Caco-2 (cell line): ENCODE measurements around the gene GRB10. TPM values are rescaled to one million over a fixed set of nuclear protein-coding genes. Genes with fewer than 3 reads are reported as not detected.

Experiments
- BruUV-seq: library from RNA; stranded (reverse); fragments of 400-500 nt; replicated peaks from 2 replicates; lab custom pipeline; 2021; lab: Mats Ljungman, UMichigan
- CTCF ChIA-PET: fragments of 300-600 bp; sonication (Branson Sonifier 250); formaldehyde crosslinking; loops from one replicate; lab custom pipeline; 2022; ENCODE audit warnings: antibody characterized with exemption; lab: Charles Lee
- POLR2A ChIA-PET: fragments of 300-600 bp; sonication (Branson Sonifier 250); formaldehyde crosslinking; loops from one replicate; lab custom pipeline; 2022; ENCODE audit warnings: antibody characterized with exemption; lab: Charles Lee
- DNase-seq, 2 experiments: peaks; one replicate each; pipeline versions ENCODE4 v3.0.0 to v3.0.0-alpha.2; 2020 to 2022
- H3K27me3 ChIP-seq: replicated peaks from 2 replicates; pipeline ENCODE4 v1.6.0; 2011; ENCODE audit warnings: low read length; ENCODE audit not compliant: control insufficient read depth, insufficient read depth
- H3K36me3 ChIP-seq: 2 replicates; pipeline ENCODE4 v1.5.1; 2011; ENCODE audit warnings: low read length; ENCODE audit not compliant: control insufficient read depth, insufficient read depth
- H3K4me1 ChIP-seq: fragments of 250-450 bp; sonication (Bioruptor Pico); 2 replicates; pipeline ENCODE4 v1.5.1; 2020; ENCODE audit warnings: mild to moderate bottlenecking
- H3K4me3 ChIP-seq: 2 replicates; pipeline ENCODE4 v1.5.1; 2011; ENCODE audit warnings: low read depth, mild to moderate bottlenecking, control low read depth, low read length
- H3K9me3 ChIP-seq: fragments of 250-450 bp; sonication (Bioruptor Pico); 2 replicates; pipeline ENCODE4 v1.5.1; 2020; ENCODE audit warnings: mild to moderate bottlenecking, moderate library complexity
- H3K27ac Mint-ChIP-seq: one replicate; pipeline ENCODE4 v1.8.0; 2022; ENCODE audit warnings: mixed read lengths; ENCODE audit not compliant: unreplicated experiment
- H3K27me3 Mint-ChIP-seq: one replicate; pipeline ENCODE4 v1.8.0; 2022; ENCODE audit warnings: mixed read lengths; ENCODE audit not compliant: insufficient read depth, unreplicated experiment
- H3K36me3 Mint-ChIP-seq: one replicate; pipeline ENCODE4 v1.8.0; 2022; ENCODE audit warnings: mild to moderate bottlenecking, mixed read lengths; ENCODE audit not compliant: insufficient read depth, unreplicated experiment
- H3K4me1 Mint-ChIP-seq: one replicate; pipeline ENCODE4 v1.8.0; 2022; ENCODE audit warnings: low read depth, mixed read lengths; ENCODE audit not compliant: unreplicated experiment
- H3K4me3 Mint-ChIP-seq: one replicate; pipeline ENCODE4 v1.8.0; 2022; ENCODE audit warnings: mild to moderate bottlenecking, moderate library complexity, mixed read lengths; ENCODE audit not compliant: unreplicated experiment
- H3K9me3 Mint-ChIP-seq: one replicate; pipeline ENCODE4 v1.8.0; 2022; ENCODE audit warnings: mixed read lengths; ENCODE audit not compliant: unreplicated experiment
- CTCF ChIP-seq, 2 experiments: fragments of 200-600 bp in 1 of 2; IDR thresholded peaks; 1 replicate in 1 of 2; 2 replicates in 1 of 2; pipeline versions ENCODE4 v1.5.1 to v1.8.0; 2011 to 2022; ENCODE audit warnings: antibody characterized with exemption in 1 of 2, control low read depth in 1 of 2, inconsistent platforms in 1 of 2, low read depth in 1 of 2, low read length in 1 of 2, mild to moderate bottlenecking in 1 of 2, moderate library complexity in 1 of 2; ENCODE audit not compliant: insufficient read depth in 1 of 2, severe bottlenecking in 1 of 2, unreplicated experiment in 1 of 2
- intact Hi-C: fragments of 100-400 bp; cut with micrococcal nuclease; formaldehyde crosslinking; loops from one replicate; pipeline ENCODE4 v1.10.0; 2022; ENCODE audit not compliant: unreplicated experiment
- total RNA-seq: library from RNA; stranded (reverse); gene quantifications from 2 replicates; pipeline ENCODE4 v1.2.3, GENCODE V29; 2022

Gene GRB10
- total RNA-seq, 1 experiment from 2014 or later: 79.3 TPM

GRCh38 chr7:50612704-50613103 is 170.0 kb downstream of the GRB10 start:
- TF ChIP-seq CTCF (IDR thresholded peaks at IDR 0.05; ENCODE audit: insufficient read depth in 1 of 2, low read depth in 1 of 2, low read length in 1 of 2, severe bottlenecking in 1 of 2, unreplicated experiment in 1 of 2): no peak
- Mint-ChIP-seq H3K27ac (no peak overlapping the region), H3K27me3 (no peaks in the 10 kb centered on the region), H3K4me3 (no peak overlapping the region), H3K9me3 (no peaks in the 10 kb centered on the region), H3K4me1 (peaks cover 13% of the 10 kb centered on the region), H3K36me3 (peaks cover 34% of the 10 kb centered on the region)
- peaks cover 9% of the 10 kb centered on the region for H3K4me1 ChIP-seq
- ChIA-PET POLR2A (no interaction called here), CTCF (no interaction called here)
- no peak overlapping the region for H3K4me3 ChIP-seq
- DNase-seq: no peak
- peaks cover 3% of the 10 kb centered on the region; the same call in 1 of the 2 replicates for H3K36me3 ChIP-seq
- BruUV-seq: no TSS peak
- no peaks in the 10 kb centered on the region for H3K27me3 ChIP-seq
- intact Hi-C loops: no loop called here
- no peaks in the 10 kb centered on the region for H3K9me3 ChIP-seq

- Histone ChIP-seq H3K27me3 (no peaks in the 10 kb centered on the region), H3K4me3 (no peak overlapping the region), H3K36me3 (peaks cover 2% of the 10 kb centered on the region; the same call in 1 of the 2 replicates), H3K9me3 (no peaks in the 10 kb centered on the region), H3K4me1 (peaks cover 9% of the 10 kb centered on the region)
- Mint-ChIP-seq H3K27me3 (no peaks in the 10 kb centered on the region), H3K4me1 (peaks cover 13% of the 10 kb centered on the region), H3K4me3 (no peak overlapping the region), H3K9me3 (no peaks in the 10 kb centered on the region), H3K27ac (no peak overlapping the region), H3K36me3 (peaks cover 33% of the 10 kb centered on the region)
- intact Hi-C loops: loop anchor here (1.0 kb wide), 1 partner anchor 142 kb away; no protein-coding TSS in a partner anchor
- no peak for TF ChIP-seq CTCF (IDR thresholded peaks at IDR 0.05; ENCODE audit: insufficient read depth in 1 of 2, low read depth in 1 of 2, low read length in 1 of 2, severe bottlenecking in 1 of 2, unreplicated experiment in 1 of 2)
- DNase-seq: no peak
- CTCF ChIA-PET: interaction anchor here (0.6 kb wide), 1 partner anchor 80 kb away, joined by 3 read pairs; no protein-coding TSS in a partner anchor
- POLR2A ChIA-PET: no interaction called here
- BruUV-seq: TSS peak; percentile 19
Measured at GRCh38 chr7:50610521-50611277, 172.0 kb downstream of the GRB10 start.

GRCh38 chr7:50608196-50608906 is 174.3 kb downstream of the GRB10 start:
- Mint-ChIP-seq H3K4me1 (no peaks in the 10 kb centered on the region), H3K4me3 (no peak overlapping the region), H3K36me3 (peaks cover 40% of the 10 kb centered on the region), H3K27ac (no peak overlapping the region), H3K9me3 (no peaks in the 10 kb centered on the region), H3K27me3 (no peaks in the 10 kb centered on the region)
- intact Hi-C loops: no loop called here
- Histone ChIP-seq H3K9me3 (no peaks in the 10 kb centered on the region), H3K27me3 (no peaks in the 10 kb centered on the region), H3K36me3 (no peaks in the 10 kb centered on the region; the same call in 1 of the 2 replicates), H3K4me3 (no peak overlapping the region), H3K4me1 (no peaks in the 10 kb centered on the region)
- CTCF ChIA-PET: interaction anchor here (0.9 kb wide), 1 partner anchor 140 kb away, joined by 6 read pairs; no protein-coding TSS in a partner anchor
- no peak for TF ChIP-seq CTCF (IDR thresholded peaks at IDR 0.05; ENCODE audit: insufficient read depth in 1 of 2, low read depth in 1 of 2, low read length in 1 of 2, severe bottlenecking in 1 of 2, unreplicated experiment in 1 of 2)
- no peak for DNase-seq
- POLR2A ChIA-PET: no interaction called here
- no TSS peak for BruUV-seq
